Activated T-cell treated with anti-CD3 and anti-CD28 coated beads, Interleukin-2, amount 50 U/mL, for 72 hours (primary cell): ENCODE results near the gene ANKRD10. TPM values are rescaled to one million over a fixed set of nuclear protein-coding genes. Genes with fewer than 3 reads are reported as not detected.
A peak's percentile ranks its signal among the peaks of the same experiment; 100 is the strongest.

Experiments
- ATAC-seq, 2 donors: fragments of 150-1000 bp; cut with Tn5 transposase; replicated peaks in 1 of 2; 2 replicates each; pipeline ENCODE4 v1.10.0; 2021; ENCODE audit warnings: moderate library complexity in 2 of 2, mild to moderate bottlenecking in 1 of 2
- DNase-seq, 2 donors: peaks; one replicate each; pipeline ENCODE4 v3.0.0; 2021 to 2022; ENCODE audit warnings: mixed read lengths in 1 of 2
- H3K27ac Mint-ChIP-seq: one replicate; pipeline ENCODE4 v1.8.0; 2022; ENCODE audit warnings: mild to moderate bottlenecking, moderate library complexity, mixed read lengths
- H3K27me3 Mint-ChIP-seq: one replicate; pipeline ENCODE4 v1.8.0; 2022; ENCODE audit warnings: low read depth, mixed read lengths
- H3K36me3 Mint-ChIP-seq, 2 donors: one replicate each; pipeline ENCODE4 v1.8.0; 2022; ENCODE audit warnings: mixed read lengths in 2 of 2, mild to moderate bottlenecking in 1 of 2; ENCODE audit not compliant: insufficient read depth in 2 of 2
- H3K4me1 Mint-ChIP-seq: one replicate; pipeline ENCODE4 v1.8.0; 2022; ENCODE audit warnings: low read depth, mixed read lengths
- H3K4me3 Mint-ChIP-seq, 2 donors: one replicate each; pipeline ENCODE4 v1.8.0; 2022; ENCODE audit warnings: mild to moderate bottlenecking in 2 of 2, mixed read lengths in 2 of 2, moderate library complexity in 2 of 2
- H3K9me3 Mint-ChIP-seq, 2 donors: one replicate each; pipeline ENCODE4 v1.8.0; 2022; ENCODE audit warnings: mixed read lengths in 2 of 2
- total RNA-seq, 2 donors: library from RNA; stranded (reverse); gene quantifications; one replicate each; pipeline ENCODE4 v1.2.3, GENCODE V29; 2022

ANKRD10 gene
- total RNA-seq, 2 donors from 2014 or later = 139 to 142 TPM

GRCh38 chr13:110938662-110939421, 24.0 kb upstream of the ANKRD10 start:
- Mint-ChIP-seq H3K9me3 (peaks cover 18 to 31% of the 10 kb centered on the region in 2 donors), H3K36me3 (peaks cover 25 to 40% of the 10 kb centered on the region in 2 donors), H3K4me3 (peak overlapping the region; percentile 52 to 56), H3K27ac (no peak overlapping the region), H3K4me1 (peaks cover 39% of the 10 kb centered on the region), H3K27me3 (peaks cover 31% of the 10 kb centered on the region)
- DNase-seq (peak in 1 of 2 donors; percentile 14), ATAC-seq (peak; percentile 82 to 87)

GRCh38 chr13:110937511-110938285, 22.8 kb upstream of the ANKRD10 start:
- H3K36me3 Mint-ChIP-seq = peaks cover 31 to 47% of the 10 kb centered on the region in 2 donors
- H3K4me1 Mint-ChIP-seq = peaks cover 34% of the 10 kb centered on the region
- peaks cover 34% of the 10 kb centered on the region for H3K27me3 Mint-ChIP-seq
- DNase-seq = no peak
- no peak for ATAC-seq
- no peak overlapping the region for H3K27ac Mint-ChIP-seq
- peaks cover 22 to 33% of the 10 kb centered on the region in 2 donors for H3K9me3 Mint-ChIP-seq
- H3K4me3 Mint-ChIP-seq = no peak overlapping the region

GRCh38 chr13:110936519-110936918, 21.6 kb upstream of the ANKRD10 start:
- no peak for ATAC-seq
- H3K4me1 Mint-ChIP-seq = peaks cover 22% of the 10 kb centered on the region
- H3K27ac Mint-ChIP-seq = no peak overlapping the region
- no peak overlapping the region for H3K4me3 Mint-ChIP-seq
- peaks cover 29 to 42% of the 10 kb centered on the region in 2 donors for H3K36me3 Mint-ChIP-seq
- peaks cover 39% of the 10 kb centered on the region for H3K27me3 Mint-ChIP-seq
- peaks cover 22 to 28% of the 10 kb centered on the region in 2 donors for H3K9me3 Mint-ChIP-seq
- DNase-seq = no peak

- no peak for DNase-seq
- Mint-ChIP-seq H3K27me3 (peaks cover 70% of the 10 kb centered on the region), H3K4me3 (no peak overlapping the region), H3K4me1 (no peaks in the 10 kb centered on the region), H3K36me3 (peaks cover 25 to 42% of the 10 kb centered on the region in 2 donors), H3K27ac (no peak overlapping the region), H3K9me3 (peaks cover 22 to 26% of the 10 kb centered on the region in 2 donors)
- ATAC-seq = no peak
Observed at GRCh38 chr13:110932588-110932987, 17.7 kb upstream of the ANKRD10 start.

- peak in 1 of 2 donors; percentile 26 for ATAC-seq
- H3K36me3 Mint-ChIP-seq = peaks cover 13 to 19% of the 10 kb centered on the region in 2 donors
Observed at GRCh38 chr13:110929104-110929777, 14.4 kb upstream of the ANKRD10 start.

GRCh38 chr13:110925023-110925612, 10.2 kb upstream of the ANKRD10 start:
- Mint-ChIP-seq H3K4me1 (peaks cover 17% of the 10 kb centered on the region), H3K36me3 (peaks cover 0 to 2% of the 10 kb centered on the region in 2 donors), H3K4me3 (no peak overlapping the region), H3K27me3 (peaks cover 83% of the 10 kb centered on the region), H3K27ac (no peak overlapping the region), H3K9me3 (no peaks in the 10 kb centered on the region)
- no peak for DNase-seq
- no peak for ATAC-seq

More at GRCh38 chr13:110929104-110929777, 14.4 kb upstream of the ANKRD10 start:
- DNase-seq = no peak
- H3K9me3 Mint-ChIP-seq = peaks cover 4 to 11% of the 10 kb centered on the region in 2 donors
- H3K27me3 Mint-ChIP-seq = peaks cover 71% of the 10 kb centered on the region
- H3K4me3 Mint-ChIP-seq = no peak overlapping the region
- H3K4me1 Mint-ChIP-seq = no peaks in the 10 kb centered on the region
- H3K27ac Mint-ChIP-seq = no peak overlapping the region

GRCh38 chr13:110924639-110924934, 9.7 kb upstream of the ANKRD10 start:
- ATAC-seq (no peak), DNase-seq (no peak)
- peaks cover 21% of the 10 kb centered on the region for H3K4me1 Mint-ChIP-seq
- no peak overlapping the region for H3K4me3 Mint-ChIP-seq
- H3K27me3 Mint-ChIP-seq = peaks cover 78% of the 10 kb centered on the region
- peaks cover 0 to 2% of the 10 kb centered on the region in 2 donors for H3K36me3 Mint-ChIP-seq
- H3K9me3 Mint-ChIP-seq = no peaks in the 10 kb centered on the region
- H3K27ac Mint-ChIP-seq = no peak overlapping the region

GRCh38 chr13:110923777-110924638, 9.1 kb upstream of the ANKRD10 start:
- Mint-ChIP-seq H3K9me3 (no peaks in the 10 kb centered on the region), H3K27me3 (peaks cover 72% of the 10 kb centered on the region), H3K36me3 (peaks cover 0 to 2% of the 10 kb centered on the region in 2 donors), H3K4me3 (no peak overlapping the region), H3K27ac (no peak overlapping the region), H3K4me1 (peaks cover 21% of the 10 kb centered on the region)
- DNase-seq (no peak), ATAC-seq (no peak)

GRCh38 chr13:110923086-110923485, 8.2 kb upstream of the ANKRD10 start:
- no peak for DNase-seq
- H3K9me3 Mint-ChIP-seq = no peaks in the 10 kb centered on the region
- peaks cover 0 to 2% of the 10 kb centered on the region in 2 donors for H3K36me3 Mint-ChIP-seq
- peaks cover 22% of the 10 kb centered on the region for H3K4me1 Mint-ChIP-seq
- peaks cover 63% of the 10 kb centered on the region for H3K27me3 Mint-ChIP-seq
- H3K4me3 Mint-ChIP-seq = no peak overlapping the region
- ATAC-seq = no peak
- no peak overlapping the region for H3K27ac Mint-ChIP-seq

- peaks cover 57% of the 10 kb centered on the region for H3K27me3 Mint-ChIP-seq
Observed at GRCh38 chr13:110922506-110922905, 7.6 kb upstream of the ANKRD10 start.

GRCh38 chr13:110921695-110922094, 6.8 kb upstream of the ANKRD10 start:
- peak overlapping the region; percentile 31 to 47 for H3K4me3 Mint-ChIP-seq
- peaks cover 0 to 4% of the 10 kb centered on the region in 2 donors for H3K36me3 Mint-ChIP-seq
- peaks cover 49% of the 10 kb centered on the region for H3K27me3 Mint-ChIP-seq
- peaks cover 0 to 2% of the 10 kb centered on the region in 2 donors for H3K9me3 Mint-ChIP-seq
- H3K4me1 Mint-ChIP-seq = peaks cover 33% of the 10 kb centered on the region
- DNase-seq = no peak
- H3K27ac Mint-ChIP-seq = no peak overlapping the region
- no peak for ATAC-seq

More at GRCh38 chr13:110922506-110922905, 7.6 kb upstream of the ANKRD10 start:
- Mint-ChIP-seq H3K9me3 (peaks cover 0 to 2% of the 10 kb centered on the region in 2 donors), H3K27ac (no peak overlapping the region), H3K4me3 (no peak overlapping the region), H3K4me1 (peaks cover 27% of the 10 kb centered on the region), H3K36me3 (peaks cover 0 to 4% of the 10 kb centered on the region in 2 donors)
- DNase-seq = no peak
- no peak for ATAC-seq

GRCh38 chr13:110921209-110921608, 6.3 kb upstream of the ANKRD10 start:
- peaks cover 38% of the 10 kb centered on the region for H3K4me1 Mint-ChIP-seq
- no peak for DNase-seq
- peak overlapping the region; percentile 31 to 47 for H3K4me3 Mint-ChIP-seq
- H3K9me3 Mint-ChIP-seq = peaks cover 0 to 2% of the 10 kb centered on the region in 2 donors
- ATAC-seq = no peak
- H3K27ac Mint-ChIP-seq = no peak overlapping the region
- H3K36me3 Mint-ChIP-seq = peaks cover 0 to 4% of the 10 kb centered on the region in 2 donors
- H3K27me3 Mint-ChIP-seq = peaks cover 44% of the 10 kb centered on the region
